ENCODE measurements around the gene HOXA2.

Gene HOXA2

GRCh38 chr7:27141137-27141922, 38.8 kb upstream of the HOXA2 start:
- peak; percentile 24 for DNase-seq (ENCODE audit: low spot score)

DNA sequence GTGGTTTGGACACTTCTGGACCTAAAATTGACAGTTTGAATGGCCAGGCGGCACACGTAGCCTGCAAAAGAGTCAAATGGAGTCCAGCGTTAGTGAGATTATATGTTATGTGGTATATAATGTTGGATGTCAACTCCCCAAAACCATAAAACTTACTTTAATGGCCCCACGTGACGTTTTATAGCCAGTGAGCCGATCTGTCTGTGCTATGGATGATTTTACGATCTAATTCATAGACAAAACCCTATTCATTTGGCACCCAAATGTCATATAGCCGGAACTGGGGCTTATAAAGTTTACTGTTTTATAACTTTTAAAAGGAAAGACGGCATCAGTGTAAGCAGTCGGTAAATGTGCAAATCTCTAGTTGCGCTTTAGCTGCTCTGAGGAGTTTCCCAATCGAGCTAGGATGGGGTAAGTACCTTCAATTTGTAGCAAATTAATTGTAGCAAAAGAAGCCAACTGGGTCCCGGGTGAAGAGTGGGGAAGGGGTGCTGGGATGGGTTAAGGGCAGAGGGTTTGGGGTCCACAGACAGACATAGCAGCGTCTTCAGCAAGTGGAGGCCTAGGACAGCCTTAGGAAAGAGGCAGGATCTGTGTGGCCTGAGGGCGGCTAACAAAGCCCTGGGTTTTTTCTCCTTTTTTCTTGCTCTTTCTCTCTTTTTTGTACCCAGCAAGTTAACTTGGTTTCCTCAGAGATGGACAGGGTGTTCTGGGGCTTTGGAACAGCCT, 37.8 kb upstream of the HOXA2 start:
- peak; percentile 44 for DNase-seq (ENCODE audit: low spot score)

- DNase-seq (ENCODE audit: low spot score) = peak; percentile 57
Observed at GRCh38 chr7:27139334-27140125, 37.0 kb upstream of the HOXA2 start.

- no peak for DNase-seq (ENCODE audit: low spot score)
Observed at GRCh38 chr7:27138985-27139333, 36.5 kb upstream of the HOXA2 start.

GRCh38 chr7:27138472-27138871, 36.0 kb upstream of the HOXA2 start:
- no peak for DNase-seq (ENCODE audit: low spot score)

- no peak for DNase-seq (ENCODE audit: low spot score)
Observed at GRCh38 chr7:27137640-27138315, 35.3 kb upstream of the HOXA2 start.

DNA sequence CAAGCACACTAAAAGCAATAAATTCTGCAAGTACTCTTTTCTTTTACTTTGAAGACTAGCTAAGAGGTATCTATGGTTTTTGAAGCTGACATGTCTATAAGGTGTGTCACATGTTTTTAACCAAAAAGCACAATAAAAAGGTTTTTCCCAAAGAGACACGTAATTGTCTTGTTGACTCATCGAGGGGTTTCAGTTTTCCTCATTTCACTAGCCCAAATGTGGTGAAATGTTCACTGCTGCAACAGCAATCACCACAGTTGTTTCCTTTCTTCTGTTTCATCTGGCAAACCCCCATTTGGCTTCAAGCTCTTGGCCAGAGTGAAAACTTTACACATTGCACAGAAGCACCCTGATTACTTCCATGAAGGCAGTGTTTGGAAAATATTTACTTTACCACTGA, 31.9 kb upstream of the HOXA2 start:
- no peak for DNase-seq (ENCODE audit: low spot score)

GRCh38 chr7:27133409-27134231, 31.1 kb upstream of the HOXA2 start:
- peak; percentile 23 for DNase-seq (ENCODE audit: low spot score)

GRCh38 chr7:27132978-27133377, 30.5 kb upstream of the HOXA2 start:
- no peak for DNase-seq (ENCODE audit: low spot score)

- DNase-seq (ENCODE audit: low spot score) = no peak
Observed at GRCh38 chr7:27132214-27132613, 29.7 kb upstream of the HOXA2 start.

GRCh38 chr7:27131390-27131819, 28.9 kb upstream of the HOXA2 start:
- DNase-seq (ENCODE audit: low spot score) = no peak

GRCh38 chr7:27130540-27131389, 28.3 kb upstream of the HOXA2 start, which contains the start of gene HOXA4:
HOXA4 (minus strand) TSS chr7:27130757; CDS start chr7:27130733, 24 bp downstream.
- DNase-seq (ENCODE audit: low spot score) = peak; percentile 82

- DNase-seq (ENCODE audit: low spot score) = peak; percentile 49
Observed at GRCh38 chr7:27129729-27130539, 27.5 kb upstream of the HOXA2 start.

DNA sequence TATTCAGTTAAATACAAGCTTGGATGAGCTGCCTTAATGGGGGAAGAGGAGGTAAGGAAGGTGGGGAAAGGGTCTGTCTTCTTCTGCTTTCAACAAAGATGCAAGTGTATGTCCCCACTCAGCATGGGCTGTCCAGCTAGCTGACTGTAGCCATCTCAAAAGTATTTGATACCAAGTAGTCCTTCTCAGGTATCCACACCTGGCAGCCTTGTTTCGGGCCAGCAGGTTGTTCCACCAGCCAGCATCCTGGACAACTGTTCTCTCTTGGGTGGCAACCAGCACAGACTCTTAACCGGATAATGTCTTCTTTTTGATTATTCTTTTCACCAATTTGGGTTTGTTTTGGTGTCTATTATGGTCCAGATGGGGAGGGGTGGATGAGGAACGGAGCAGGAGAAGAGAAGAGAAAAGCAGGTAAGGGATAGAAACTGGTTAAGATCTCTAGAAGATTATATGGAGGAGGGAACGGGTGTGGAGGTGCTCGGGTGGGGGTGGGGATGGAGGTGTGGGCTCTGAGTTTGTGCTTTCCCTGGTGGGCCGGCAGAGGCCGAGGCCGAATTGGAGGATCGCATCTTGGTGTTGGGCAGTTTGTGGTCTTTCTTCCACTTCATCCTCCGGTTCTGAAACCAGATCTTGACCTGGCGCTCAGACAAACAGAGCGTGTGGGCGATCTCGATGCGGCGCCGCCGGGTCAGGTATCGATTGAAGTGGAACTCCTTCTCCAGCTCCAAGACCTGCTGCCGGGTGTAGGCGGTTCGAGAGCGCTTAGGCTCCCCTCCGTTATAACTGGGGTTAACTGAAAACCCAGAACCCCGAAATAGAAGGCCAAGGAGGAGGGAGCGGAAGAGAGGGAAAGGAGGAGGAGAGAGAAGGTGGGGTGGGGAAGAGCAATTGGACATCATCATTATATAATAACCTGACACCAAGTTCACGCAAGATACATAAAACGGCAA, 26.6 kb upstream of the HOXA2 start:
- peak; percentile 42 for DNase-seq (ENCODE audit: low spot score)

- peak; percentile 23 for DNase-seq (ENCODE audit: low spot score)
Observed at GRCh38 chr7:27128034-27128433, 25.6 kb upstream of the HOXA2 start.

DNA sequence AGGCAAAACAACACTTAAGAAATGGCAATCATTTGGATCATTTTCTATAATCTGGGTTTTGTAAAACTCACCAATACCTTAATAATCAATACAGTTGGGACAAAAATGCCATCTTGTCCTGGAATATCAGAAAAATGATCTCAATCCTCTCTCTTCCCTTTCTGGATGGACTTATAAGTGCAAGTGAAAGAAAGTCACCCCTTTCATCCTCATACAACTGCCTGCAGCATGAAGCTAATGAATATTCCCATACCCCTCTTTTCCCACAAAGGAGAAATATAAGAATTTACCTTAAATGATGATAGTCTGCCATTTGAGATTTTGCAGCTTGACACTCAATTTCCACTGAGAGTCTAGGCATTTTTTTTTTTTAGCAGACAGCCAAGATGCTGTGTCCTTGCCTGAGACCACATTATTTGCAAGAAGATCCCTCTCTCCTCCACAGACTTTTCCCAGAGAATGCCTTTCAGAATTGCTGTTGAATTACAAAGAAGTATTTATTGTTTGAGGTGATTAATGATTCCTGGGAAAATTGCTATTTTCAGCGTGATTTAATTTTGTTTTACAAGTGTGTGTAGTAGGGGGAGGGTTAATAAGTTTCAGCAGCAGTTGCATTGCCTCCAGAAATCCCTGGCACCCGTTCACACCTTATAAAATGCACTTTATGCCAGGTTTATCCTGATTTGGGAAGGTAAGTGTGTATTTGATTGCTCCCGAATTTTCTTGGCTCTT, 24.3 kb upstream of the HOXA2 start:
- DNase-seq (ENCODE audit: low spot score) = no peak

GRCh38 chr7:27125986-27126394, 23.5 kb upstream of the HOXA2 start:
- DNase-seq (ENCODE audit: low spot score) = no peak
